SKM-1 treated with dmso at 0.1 percent for 144 hours (cell line): ENCODE results near the gene B3GAT1.
A peak's percentile ranks its signal among the peaks of the same experiment; 100 is the strongest.

Source experiments
- DNase-seq: peaks from one replicate; lab custom pipeline; 2025; ENCODE audit not compliant: unreplicated experiment; lab: John Stamatoyannopoulos, UW

B3GAT1 gene

DNA sequence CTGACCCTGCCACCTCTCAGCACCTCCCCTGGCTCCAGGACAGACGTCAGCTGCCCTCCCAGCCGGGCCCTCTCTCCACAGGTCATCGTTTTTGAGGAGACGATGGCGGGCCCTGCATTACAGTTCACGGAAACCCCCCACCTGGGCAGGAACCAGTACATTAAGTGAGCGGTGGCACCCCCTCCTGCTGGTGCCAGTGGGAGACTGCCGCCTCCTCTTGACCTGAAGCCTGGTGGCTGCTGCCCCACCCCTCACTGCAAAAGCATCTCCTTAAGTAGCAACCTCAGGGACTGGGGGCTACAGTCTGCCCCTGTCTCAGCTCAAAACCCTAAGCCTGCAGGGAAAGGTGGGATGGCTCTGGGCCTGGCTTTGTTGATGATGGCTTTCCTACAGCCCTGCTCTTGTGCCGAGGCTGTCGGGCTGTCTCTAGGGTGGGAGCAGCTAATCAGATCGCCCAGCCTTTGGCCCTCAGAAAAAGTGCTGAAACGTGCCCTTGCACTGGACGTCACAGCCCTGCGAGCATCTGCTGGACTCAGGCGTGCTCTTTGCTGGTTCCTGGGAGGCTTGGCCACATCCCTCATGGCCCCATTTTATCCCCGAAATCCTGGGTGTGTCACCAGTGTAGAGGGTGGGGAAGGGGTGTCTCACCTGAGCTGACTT, 37.0 kb downstream of the B3GAT1 start:
- no peak for DNase-seq

DNA sequence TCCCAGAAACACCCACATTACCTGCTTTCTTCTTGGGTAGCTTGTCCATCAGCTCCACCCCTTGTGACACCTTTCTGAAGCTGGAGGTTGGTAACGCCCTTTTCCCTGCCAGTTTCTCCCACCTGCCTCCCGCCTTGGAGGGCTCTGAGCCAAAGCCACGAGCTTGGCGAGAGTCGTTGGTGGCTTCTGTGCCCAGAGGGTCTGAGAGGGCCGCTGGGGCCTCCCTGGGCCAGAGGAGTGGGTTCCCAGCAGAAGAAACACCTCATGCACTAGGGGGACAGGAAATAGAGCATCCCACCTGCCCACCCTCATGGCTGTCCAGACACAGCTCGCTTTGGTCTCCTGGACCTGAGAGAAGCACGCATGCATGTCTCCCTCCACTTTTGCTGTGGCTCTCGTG, 37.9 kb downstream of the B3GAT1 start:
- DNase-seq, result no peak

GRCh38 chr11:134373591-134374052, 38.4 kb downstream of the B3GAT1 start:
- no peak for DNase-seq

GRCh38 chr11:134372961-134373360, 39.1 kb downstream of the B3GAT1 start:
- DNase-seq, result no peak

- no peak for DNase-seq
These were observed 39.5 kb downstream of the B3GAT1 start for GRCh38 chr11:134372536-134372935.

GRCh38 chr11:134371436-134372185, 40.4 kb downstream of the B3GAT1 start:
- no peak for DNase-seq

- no peak for DNase-seq
These were observed 41.3 kb downstream of the B3GAT1 start for GRCh38 chr11:134370526-134371435.

DNA sequence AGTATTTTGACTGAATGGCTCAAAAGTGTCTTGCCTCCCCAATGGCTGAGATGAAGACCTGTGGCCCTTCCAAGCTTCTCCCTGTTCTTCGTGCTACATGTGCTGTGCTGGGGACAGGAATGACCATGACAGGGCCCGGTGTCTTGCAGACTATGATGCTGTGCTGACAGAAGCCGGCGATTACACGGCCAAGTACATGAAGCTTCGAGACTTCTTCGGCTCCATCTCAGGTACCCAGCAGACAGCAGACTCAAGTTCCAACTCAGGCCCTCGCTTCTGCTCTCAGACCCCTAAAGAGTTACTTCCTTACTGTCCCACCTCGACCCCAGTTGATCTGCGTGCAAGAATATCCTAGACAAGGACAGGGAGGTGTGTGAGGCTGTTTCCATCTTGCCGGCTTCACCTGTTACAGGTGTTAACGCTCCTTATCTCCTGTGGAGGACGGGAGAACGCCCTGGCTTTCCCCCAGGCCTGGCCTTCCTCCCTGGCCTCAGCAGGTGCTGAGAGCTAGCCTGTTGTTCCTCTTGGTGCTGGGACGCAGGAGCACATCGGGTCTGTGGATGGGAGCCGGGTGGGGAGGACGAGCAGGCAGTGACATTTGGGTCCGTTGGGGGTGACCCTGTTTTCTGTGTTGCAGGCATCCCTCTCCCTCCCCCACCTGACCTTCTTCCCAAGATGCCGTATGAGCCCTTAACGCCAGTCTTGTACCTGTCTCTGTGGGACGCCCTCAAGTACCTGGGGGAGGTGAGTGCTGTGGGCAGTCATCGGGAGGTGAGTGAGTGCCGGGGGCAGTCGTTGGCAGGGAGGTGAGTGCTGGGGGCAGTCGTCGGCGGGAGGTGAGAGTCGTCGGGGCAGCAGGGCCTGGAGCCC, 42.2 kb downstream of the B3GAT1 start:
- no peak for DNase-seq

DNA sequence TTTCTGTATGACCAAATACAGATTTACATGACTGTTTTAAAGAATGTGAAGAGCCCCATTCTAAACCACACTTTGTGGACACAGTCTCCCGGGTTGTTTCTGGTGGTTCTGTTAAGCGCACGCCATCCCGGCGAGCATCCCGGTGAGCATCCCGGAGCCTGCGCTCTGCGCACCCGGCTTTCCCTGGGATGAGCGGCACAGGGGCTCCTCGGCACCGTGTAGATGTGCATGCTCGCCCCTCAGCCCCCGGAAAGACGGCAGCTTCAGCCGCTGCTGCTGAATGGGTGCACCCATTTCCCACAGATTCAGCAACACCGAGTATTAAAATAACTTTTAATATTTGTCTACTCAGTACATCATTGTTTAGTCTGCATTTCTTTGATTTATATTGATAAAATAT, 44.3 kb downstream of the B3GAT1 start:
- no peak for DNase-seq

DNA sequence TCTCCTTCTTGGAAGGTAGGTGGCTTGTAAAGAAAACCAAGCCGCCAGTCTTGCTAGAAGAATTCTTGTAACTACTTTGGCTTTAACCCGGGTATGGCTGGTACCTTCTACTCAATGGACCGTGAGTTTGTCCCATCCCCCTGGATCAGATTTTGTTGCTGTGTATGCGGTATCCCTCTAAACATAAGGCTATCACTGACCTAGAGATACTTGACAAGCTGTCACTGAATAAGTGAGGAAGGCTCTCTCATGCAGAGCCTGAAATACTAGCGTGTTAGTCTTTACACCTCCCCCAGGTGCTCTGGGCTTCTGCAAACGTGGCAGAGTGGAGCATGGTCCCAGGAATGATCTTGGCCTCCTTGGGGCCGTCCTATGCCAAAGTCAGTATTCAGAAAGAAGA, 45.8 kb downstream of the B3GAT1 start:
- no peak for DNase-seq

DNA sequence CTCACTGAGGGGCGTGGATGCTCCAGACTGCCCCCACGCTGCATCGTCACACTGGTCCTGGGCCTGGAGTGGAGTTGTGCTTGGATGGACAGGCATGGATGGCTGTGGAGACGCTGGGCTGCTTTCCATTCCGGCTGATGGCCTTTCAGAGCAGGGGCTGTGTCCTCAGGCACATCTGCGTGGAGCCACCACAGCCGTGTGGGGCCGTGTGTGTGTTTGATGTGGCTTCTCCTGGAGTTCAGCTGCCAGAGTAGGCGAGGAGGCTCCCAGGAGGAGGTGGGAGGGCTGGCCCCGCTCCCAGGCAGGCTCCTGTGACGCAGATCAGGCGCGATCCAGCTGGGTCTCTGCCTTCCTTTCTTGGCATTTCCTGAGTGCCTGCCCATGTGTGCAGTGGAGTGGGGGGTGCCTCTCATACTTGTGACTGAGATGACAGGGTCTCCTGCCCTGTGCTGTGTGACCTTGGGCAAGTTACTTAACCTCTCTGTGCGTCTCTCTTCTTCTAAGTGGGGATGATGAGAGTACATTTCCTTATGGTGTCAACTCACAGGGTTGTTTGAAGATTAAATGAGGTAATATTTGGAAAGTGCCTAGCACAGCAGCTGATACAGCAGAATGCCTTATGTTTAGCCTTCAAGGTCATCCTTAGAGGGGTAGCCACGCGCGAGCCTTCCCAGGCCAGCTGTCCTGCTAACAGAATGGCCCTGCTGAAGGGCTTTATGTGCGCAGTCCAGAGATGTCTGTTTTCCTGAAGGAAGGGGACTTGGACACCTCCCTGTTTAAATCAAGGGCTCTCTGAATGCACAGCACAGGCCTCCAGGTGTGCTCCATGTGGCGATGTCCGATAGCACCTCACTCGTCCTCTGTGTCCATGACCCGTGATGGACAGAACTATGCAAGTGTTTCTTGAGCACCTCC, 46.8 kb downstream of the B3GAT1 start:
- DNase-seq, result no peak

- no peak for DNase-seq
These were observed 47.8 kb downstream of the B3GAT1 start for GRCh38 chr11:134364261-134364660.

DNA sequence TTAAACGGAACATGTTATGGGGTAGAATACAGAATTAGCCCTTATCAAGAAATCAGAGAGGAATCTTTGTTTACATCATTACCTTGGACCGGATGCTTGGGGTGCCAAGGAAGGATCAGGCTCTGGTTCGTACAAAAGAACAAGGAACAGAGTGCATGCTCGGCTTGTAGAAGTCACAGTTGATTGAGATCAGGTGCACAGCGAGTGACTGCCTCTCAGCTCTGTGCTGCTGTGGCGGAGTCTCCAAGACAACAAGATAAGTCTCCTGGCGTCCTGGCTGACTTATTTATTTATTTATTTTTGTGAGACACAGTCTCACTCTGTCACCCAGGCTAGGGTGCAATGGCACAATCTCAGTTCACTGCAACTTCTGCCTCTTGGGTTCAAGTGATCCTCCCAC, 48.5 kb downstream of the B3GAT1 start:
- no peak for DNase-seq

GRCh38 chr11:134363161-134363560, 48.9 kb downstream of the B3GAT1 start:
- no peak for DNase-seq

- DNase-seq, result no peak
These were observed 49.7 kb downstream of the B3GAT1 start for GRCh38 chr11:134362192-134362901.

- no peak for DNase-seq
These were observed 50.4 kb downstream of the B3GAT1 start for GRCh38 chr11:134361661-134362060.

- DNase-seq, result peak; percentile 9
These were observed 51.8 kb downstream of the B3GAT1 start for GRCh38 chr11:134360050-134360835.

DNA sequence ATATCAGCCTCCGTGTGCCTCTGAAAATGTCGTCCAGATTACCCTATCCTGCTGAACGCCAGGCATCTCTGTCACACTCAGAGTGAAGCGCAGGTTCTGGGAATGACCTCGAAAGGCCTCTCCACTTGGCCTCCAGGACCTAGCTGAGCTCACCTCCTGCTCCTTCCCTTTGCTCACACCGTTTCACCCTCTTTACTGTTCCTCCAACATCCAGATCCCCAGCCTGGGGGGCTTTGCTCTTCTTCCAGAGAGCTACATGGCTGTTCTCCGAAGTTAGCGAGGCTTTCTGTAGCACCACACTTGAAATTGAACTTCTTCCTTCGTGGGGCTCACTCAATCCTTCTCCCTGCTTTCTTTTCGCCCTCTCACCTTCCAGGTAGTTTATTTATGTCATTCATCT, 52.4 kb downstream of the B3GAT1 start:
- no peak for DNase-seq
